Right kidney (tissue), 9 donors: ENCODE data around the gene FLNC.
A peak's percentile ranks its signal among the peaks of the same experiment; 100 is the strongest.

Source experiments
- DNase-seq: peaks from one replicate; pipeline ENCODE4 v3.0.0-alpha.2; 2016
- long read RNA-seq, 8 donors: transcript quantifications; one replicate each; lab custom pipeline, GENCODE V29; 2026

The FLNC gene
- long read RNA-seq, donor 1 = 0 reads
- long read RNA-seq, donor 2 = 0 reads
- long read RNA-seq, donor 3 = 0 reads
- long read RNA-seq, donor 4, partial matches to known transcripts = 6 of 6 reads
- long read RNA-seq, donor 4, other reads (novel, unspliced or antisense) = 0 of 6 reads
- long read RNA-seq, donor 5, partial matches to known transcripts = 5 of 5 reads
- long read RNA-seq, donor 5, other reads (novel, unspliced or antisense) = 0 of 5 reads
- long read RNA-seq, donor 6 = 0 reads
- long read RNA-seq, donor 7 = 0 reads
- long read RNA-seq, donor 8 = 0 reads

GRCh38 chr7:128830231-128831177, at the start of gene FLNC:
Gene FLNC (plus strand): TSS chr7:128830406. CDS start chr7:128830638, 232 bp downstream.
- peak; percentile 79 for DNase-seq

GRCh38 chr7:128781126-128781525, 49.1 kb upstream of the FLNC start:
- DNase-seq = no peak

- DNase-seq = no peak
Observed at GRCh38 chr7:128781851-128782250, 48.4 kb upstream of the FLNC start.

GRCh38 chr7:128783143-128783861, 46.9 kb upstream of the FLNC start:
- DNase-seq = no peak

GRCh38 chr7:128785738-128786137, 44.5 kb upstream of the FLNC start:
- no peak for DNase-seq

GRCh38 chr7:128788446-128789412, 41.5 kb upstream of the FLNC start:
- no peak for DNase-seq

- DNase-seq = peak; percentile 63
Observed at GRCh38 chr7:128790315-128791041, 39.7 kb upstream of the FLNC start.

- DNase-seq = peak; percentile 76
Observed at GRCh38 chr7:128791121-128791971, 38.9 kb upstream of the FLNC start, which contains the start of gene CCDC136. Gene CCDC136 (plus strand): TSS chr7:128791968. CDS start chr7:128792412, 444 bp downstream.

GRCh38 chr7:128791972-128792327, 38.3 kb upstream of the FLNC start:
- no peak for DNase-seq

- DNase-seq = no peak
Observed at GRCh38 chr7:128792471-128793180, 37.6 kb upstream of the FLNC start.

- no peak for DNase-seq
Observed at GRCh38 chr7:128793181-128793547, 37.0 kb upstream of the FLNC start.

GRCh38 chr7:128794020-128794419, 36.2 kb upstream of the FLNC start:
- DNase-seq = no peak

- no peak for DNase-seq
Observed at GRCh38 chr7:128794436-128794835, 35.8 kb upstream of the FLNC start.

- no peak for DNase-seq
Observed at GRCh38 chr7:128795129-128795528, 35.1 kb upstream of the FLNC start.

GRCh38 chr7:128796327-128796726, 33.9 kb upstream of the FLNC start:
- no peak for DNase-seq

GRCh38 chr7:128799451-128799850, 30.8 kb upstream of the FLNC start:
- DNase-seq = no peak

- DNase-seq = no peak
Observed at GRCh38 chr7:128800567-128800966, 29.6 kb upstream of the FLNC start.

GRCh38 chr7:128801003-128801402, 29.2 kb upstream of the FLNC start:
- DNase-seq = no peak
